Spinal cord (tissue), 10 donors: Measurements from ENCODE around the gene VTN. TPM values are rescaled to one million over a fixed set of nuclear protein-coding genes. Genes with fewer than 3 reads are reported as not detected.

Experiments used
- DNase-seq, 6 donors: peaks; one replicate each; pipeline versions ENCODE4 v3.0.0 to v3.0.0-alpha.2; 2013 to 2015; ENCODE audit warnings: low spot score in 6 of 6, low read depth in 4 of 6
- H3K27ac ChIP-seq: one replicate; pipeline ENCODE4 v1.5.1; 2013; ENCODE audit warnings: low read depth, low read length, control low read depth
- H3K27me3 ChIP-seq: one replicate; pipeline ENCODE4 v1.6.1; 2013; ENCODE audit warnings: low read length; ENCODE audit not compliant: control insufficient read depth, insufficient read depth
- H3K36me3 ChIP-seq: one replicate; pipeline ENCODE4 v1.6.1; 2013; ENCODE audit warnings: low read length; ENCODE audit not compliant: control insufficient read depth, insufficient read depth
- H3K4me1 ChIP-seq: one replicate; pipeline ENCODE4 v1.6.1; 2013; ENCODE audit warnings: low read length; ENCODE audit not compliant: control insufficient read depth, insufficient read depth
- H3K4me3 ChIP-seq: one replicate; pipeline ENCODE4 v1.5.1; 2013; ENCODE audit warnings: low read depth, low read length, control low read depth
- H3K9me3 ChIP-seq: one replicate; pipeline ENCODE4 v1.6.1; 2013; ENCODE audit warnings: low read length; ENCODE audit not compliant: control insufficient read depth, insufficient read depth
- WGBS: methylation state at CpG from one replicate; pipeline ENCODE4 v1.1.5; 2013; ENCODE audit warnings: missing lambda C conversion rate; ENCODE audit not compliant: insufficient coverage; 5-methylcytosine and 5-hydroxymethylcytosine counted together
- polyA plus RNA-seq, 2 donors: library from polyadenylated mRNA; unstranded; fragments of 120-200 nt; gene quantifications; one replicate each; pipeline ENCODE4 v1.2.1, GENCODE V29; 2013; ENCODE audit not compliant: insufficient read length in 2 of 2
- total RNA-seq, 2 donors: library from RNA; depleted of rRNA in 1 of 2; stranded (reverse); fragments of 120-200 nt in 1 of 2; fragments of >200 nt in 1 of 2; gene quantifications; one replicate each; pipeline versions ENCODE4 v1.2.3 to v1.2.4, GENCODE V29; 2013 to 2014
- donor health status: healthy.

VTN gene
- total and polyA plus RNA-seq, 4 donors, result 0.40 to 3.0 (median 2.5) TPM

GRCh38 chr17:28404812-28405570 is 34.9 kb upstream of the VTN start:
- peaks cover 25% of the 10 kb centered on the region for H3K4me1 ChIP-seq
- no peaks in the 10 kb centered on the region for H3K27me3 ChIP-seq
- WGBS, result 29% methylated on average over 29 of the region's 33 CpGs
- no peak overlapping the region for H3K27ac ChIP-seq
- H3K36me3 ChIP-seq, result peaks cover 11% of the 10 kb centered on the region
- no peaks in the 10 kb centered on the region for H3K9me3 ChIP-seq
- peak overlapping the region; percentile 70 for H3K4me3 ChIP-seq
- DNase-seq, result peak in 2 of 6 donors; percentile 42 to 53

- Histone ChIP-seq H3K36me3 (peaks cover 17% of the 10 kb centered on the region), H3K4me1 (peaks cover 25% of the 10 kb centered on the region), H3K27me3 (no peaks in the 10 kb centered on the region), H3K27ac (no peak overlapping the region), H3K9me3 (no peaks in the 10 kb centered on the region), H3K4me3 (no peak overlapping the region)
- 92% methylated on average over 4 of the region's 5 CpGs for WGBS
- DNase-seq, result no peak
These were observed 34.3 kb upstream of the VTN start for GRCh38 chr17:28404461-28404811.

GRCh38 chr17:28404007-28404406 is 33.9 kb upstream of the VTN start:
- no peak for DNase-seq
- Histone ChIP-seq H3K27me3 (no peaks in the 10 kb centered on the region), H3K4me3 (no peak overlapping the region), H3K27ac (no peak overlapping the region), H3K36me3 (peaks cover 21% of the 10 kb centered on the region), H3K9me3 (no peaks in the 10 kb centered on the region), H3K4me1 (peaks cover 25% of the 10 kb centered on the region)
- 100% methylated on average over 1 of the region's 2 CpGs for WGBS

GRCh38 chr17:28402844-28403243 is 32.7 kb upstream of the VTN start:
- H3K9me3 ChIP-seq, result no peaks in the 10 kb centered on the region
- DNase-seq, result no peak
- H3K4me3 ChIP-seq, result no peak overlapping the region
- H3K27ac ChIP-seq, result no peak overlapping the region
- H3K36me3 ChIP-seq, result peaks cover 32% of the 10 kb centered on the region
- 81% methylated on average over 6 of the region's 6 CpGs for WGBS
- peaks cover 25% of the 10 kb centered on the region for H3K4me1 ChIP-seq
- H3K27me3 ChIP-seq, result no peaks in the 10 kb centered on the region

GRCh38 chr17:28402224-28402630 is 32.1 kb upstream of the VTN start:
- 40% methylated on average over 2 of the region's 3 CpGs for WGBS
- H3K4me3 ChIP-seq, result no peak overlapping the region
- no peak for DNase-seq
- peaks cover 38% of the 10 kb centered on the region for H3K36me3 ChIP-seq
- no peak overlapping the region for H3K27ac ChIP-seq
- H3K9me3 ChIP-seq, result no peaks in the 10 kb centered on the region
- no peaks in the 10 kb centered on the region for H3K27me3 ChIP-seq
- H3K4me1 ChIP-seq, result peaks cover 25% of the 10 kb centered on the region

- Histone ChIP-seq H3K4me1 (peaks cover 6% of the 10 kb centered on the region), H3K36me3 (peaks cover 60% of the 10 kb centered on the region), H3K27ac (no peak overlapping the region), H3K27me3 (no peaks in the 10 kb centered on the region), H3K9me3 (no peaks in the 10 kb centered on the region), H3K4me3 (no peak overlapping the region)
- 100% methylated on average over 2 of the region's 4 CpGs for WGBS
- DNase-seq, result no peak
These were observed 29.7 kb upstream of the VTN start for GRCh38 chr17:28399808-28400207.

- Histone ChIP-seq H3K9me3 (no peaks in the 10 kb centered on the region), H3K4me1 (no peaks in the 10 kb centered on the region), H3K27me3 (no peaks in the 10 kb centered on the region), H3K4me3 (no peak overlapping the region), H3K27ac (no peak overlapping the region), H3K36me3 (peaks cover 67% of the 10 kb centered on the region)
- DNase-seq, result no peak
- 81% methylated on average over 5 of the region's 6 CpGs for WGBS
These were observed 28.3 kb upstream of the VTN start for GRCh38 chr17:28398280-28398981.

- Histone ChIP-seq H3K4me1 (no peaks in the 10 kb centered on the region), H3K36me3 (peaks cover 71% of the 10 kb centered on the region), H3K27ac (no peak overlapping the region), H3K9me3 (no peaks in the 10 kb centered on the region), H3K27me3 (no peaks in the 10 kb centered on the region), H3K4me3 (no peak overlapping the region)
- WGBS, result 74% methylated on average over 7 of the region's 7 CpGs
- DNase-seq, result no peak
These were observed 27.7 kb upstream of the VTN start for GRCh38 chr17:28397687-28398279.

- H3K36me3 ChIP-seq, result peaks cover 75% of the 10 kb centered on the region
These were observed 27.2 kb upstream of the VTN start for GRCh38 chr17:28397275-28397674.

More at GRCh38 chr17:28397275-28397674, 27.2 kb upstream of the VTN start:
- no peak overlapping the region for H3K4me3 ChIP-seq
- no peak overlapping the region for H3K27ac ChIP-seq
- H3K27me3 ChIP-seq, result no peaks in the 10 kb centered on the region
- 85% methylated on average over 2 of the region's 3 CpGs for WGBS
- no peak for DNase-seq
- H3K4me1 ChIP-seq, result no peaks in the 10 kb centered on the region
- H3K9me3 ChIP-seq, result no peaks in the 10 kb centered on the region
